Measurements from ENCODE around the gene AGPAT4.

GRCh38 chr6:161245363-161245762 is 28.5 kb downstream of the AGPAT4 start:
- TF ChIP-seq POLR2A (IDR thresholded peaks at IDR 0.05): no peak
- TF ChIP-seq CTCF (IDR thresholded peaks at IDR 0.05): no peak
